ENCODE data around the gene ZKSCAN7. TPM values are rescaled to one million over a fixed set of nuclear protein-coding genes. Genes with fewer than 3 reads are reported as not detected.

ZKSCAN7 gene
- total RNA-seq, 2 donors from 2014 or later = 0.97 to 2.4 TPM

Other genes starting within 250 kb of the ZKSCAN7 start
- gene TCAIM, start 216.4 kb upstream of the ZKSCAN7 start, total RNA-seq = 10 to 100 TPM; 19.7 to 22.4 TPM
- gene ZNF445, start 77.5 kb upstream of the ZKSCAN7 start, total RNA-seq = 10 to 100 TPM in 1 of 2 donors, 1 to 10 TPM in 1; 9.5 to 20.9 TPM
- gene ZNF660, start 29.8 kb downstream of the ZKSCAN7 start, total RNA-seq = 1 to 10 TPM in 1 of 2 donors, under 1 TPM in 1; 0.23 to 1.1 TPM
- gene ZNF197, start 69.8 kb downstream of the ZKSCAN7 start, total RNA-seq = 1 to 10 TPM; 8.1 to 9.6 TPM
- gene ZNF35, start 93.5 kb downstream of the ZKSCAN7 start, total RNA-seq = 1 to 10 TPM; 1.0 to 3.5 TPM
- 1 to 10 TPM; 1.1 to 1.5 TPM for gene ZNF502, start 157.5 kb downstream of the ZKSCAN7 start, total RNA-seq
- gene ZNF501, start 174.4 kb downstream of the ZKSCAN7 start, total RNA-seq = 1 to 10 TPM in 1 of 2 donors, under 1 TPM in 1; 0.64 to 1.4 TPM
- 10 to 100 TPM; 20.2 to 31.3 TPM for gene KIAA1143, start 206.4 kb downstream of the ZKSCAN7 start, total RNA-seq
- gene KIF15, start 206.6 kb downstream of the ZKSCAN7 start, total RNA-seq = 10 to 100 TPM; 37.8 to 39.5 TPM